CD14-positive monocyte (primary cell): Measurements from ENCODE around the gene CASP3. TPM values are rescaled to one million over a fixed set of nuclear protein-coding genes. Genes with fewer than 3 reads are reported as not detected.

Experiments used
- DNase-seq, 3 donors: peaks; one replicate each; pipeline ENCODE4 v3.0.0-alpha.2; 2011 to 2022
- H2AFZ ChIP-seq: 2 replicates; pipeline ENCODE4 v1.6.0; 2012; ENCODE audit warnings: mild to moderate bottlenecking, low read depth, low read length, inconsistent platforms; ENCODE audit not compliant: insufficient read depth, poor library complexity, severe bottlenecking
- H3K27ac ChIP-seq, 2 donors: 1 replicate in 1 of 2; 2 replicates in 1 of 2; pipeline ENCODE4 v1.5.1; 2012 to 2013; ENCODE audit warnings: low read length in 2 of 2, control low read depth in 1 of 2, inconsistent platforms in 1 of 2, low read depth in 1 of 2, mild to moderate bottlenecking in 1 of 2
- H3K27me3 ChIP-seq, 2 donors: one replicate each; pipeline versions ENCODE4 v1.6.0 to v1.6.1; 2011 to 2013; ENCODE audit warnings: low read length in 2 of 2; ENCODE audit not compliant: control insufficient read depth in 2 of 2, insufficient read depth in 2 of 2
- H3K36me3 ChIP-seq, 2 donors: replicated peaks in 1 of 2; 1 replicate in 1 of 2; 2 replicates in 1 of 2; pipeline versions ENCODE4 v1.5.1 to v1.6.1; 2012 to 2013; ENCODE audit warnings: low read length in 2 of 2, control low read depth in 1 of 2, inconsistent platforms in 1 of 2, mild to moderate bottlenecking in 1 of 2; ENCODE audit not compliant: insufficient read depth in 2 of 2, control insufficient read depth in 1 of 2
- H3K4me1 ChIP-seq, 2 donors: 1 replicate in 1 of 2; 2 replicates in 1 of 2; pipeline versions ENCODE4 v1.5.1 to v1.6.1; 2012 to 2013; ENCODE audit warnings: low read length in 2 of 2, control low read depth in 1 of 2, inconsistent platforms in 1 of 2, mild to moderate bottlenecking in 1 of 2, moderate library complexity in 1 of 2; ENCODE audit not compliant: insufficient read depth in 2 of 2, control insufficient read depth in 1 of 2
- H3K4me2 ChIP-seq: replicated peaks from 2 replicates; pipeline ENCODE3; 2012; ENCODE audit warnings: low read length, moderate library complexity, mild to moderate bottlenecking; ENCODE audit not compliant: poor library complexity, severe bottlenecking; ENCODE audit errors: extremely low read depth
- H3K4me3 ChIP-seq, 3 experiments: fragments of 200-600 bp in 1 of 3; sonication (generic) in 1 of 3; replicated peaks in 1 of 3; 1 replicate in 2 of 3; 2 replicates in 1 of 3; pipeline ENCODE4 v1.5.1; 2011 to 2013; ENCODE audit warnings: low read length in 3 of 3, mild to moderate bottlenecking in 3 of 3, control low read depth in 2 of 3, low read depth in 2 of 3, inconsistent platforms in 1 of 3, moderate library complexity in 1 of 3
- H3K79me2 ChIP-seq: 2 replicates; pipeline ENCODE4 v1.6.0; 2012; ENCODE audit warnings: mild to moderate bottlenecking, control low read depth, inconsistent platforms, low read length, moderate library complexity; ENCODE audit not compliant: insufficient read depth
- H3K9ac ChIP-seq: 2 replicates; pipeline ENCODE4 v1.6.0; 2017; ENCODE audit warnings: low read length, mild to moderate bottlenecking; ENCODE audit not compliant: insufficient read depth, poor library complexity, severe bottlenecking
- H3K9me3 ChIP-seq, 2 donors: replicated peaks in 1 of 2; 1 replicate in 1 of 2; 2 replicates in 1 of 2; pipeline versions ENCODE4 v1.5.1 to v1.6.1; 2012 to 2013; ENCODE audit warnings: low read length in 2 of 2, control low read depth in 1 of 2; ENCODE audit not compliant: control insufficient read depth in 1 of 2, insufficient read depth in 1 of 2
- H4K20me1 ChIP-seq: 2 replicates; pipeline ENCODE4 v1.6.0; 2012; ENCODE audit warnings: mild to moderate bottlenecking, low read length, control low read depth, moderate library complexity; ENCODE audit not compliant: insufficient read depth
- H3K27ac Mint-ChIP-seq, 7 donors: one replicate each; pipeline ENCODE4 v1.8.0; 2020; ENCODE audit warnings: mild to moderate bottlenecking in 7 of 7, mixed read lengths in 7 of 7, moderate library complexity in 6 of 7, inconsistent platforms in 2 of 7
- H3K27me3 Mint-ChIP-seq, 3 donors: one replicate each; pipeline ENCODE4 v1.8.0; 2021 to 2022; ENCODE audit warnings: low read depth in 3 of 3, mild to moderate bottlenecking in 3 of 3, mixed read lengths in 3 of 3, moderate library complexity in 3 of 3, inconsistent platforms in 1 of 3
- H3K36me3 Mint-ChIP-seq, 2 donors: one replicate each; pipeline ENCODE4 v1.8.0; 2020; ENCODE audit warnings: mixed read lengths in 2 of 2, inconsistent platforms in 1 of 2, mild to moderate bottlenecking in 1 of 2
- H3K4me1 Mint-ChIP-seq: one replicate; pipeline ENCODE4 v1.8.0; 2020; ENCODE audit warnings: mild to moderate bottlenecking, mixed read lengths
- H3K4me3 Mint-ChIP-seq, 2 donors: one replicate each; pipeline ENCODE4 v1.8.0; 2020; ENCODE audit warnings: mild to moderate bottlenecking in 2 of 2, mixed read lengths in 2 of 2, moderate library complexity in 1 of 2
- H3K9me3 Mint-ChIP-seq, 7 donors: one replicate each; pipeline ENCODE4 v1.8.0; 2020 to 2022; ENCODE audit warnings: mixed read lengths in 7 of 7, mild to moderate bottlenecking in 6 of 7, moderate library complexity in 6 of 7, inconsistent platforms in 2 of 7
- WGBS: methylation state at CpG from one replicate; pipeline ENCODE4 v1.1.5; 2013; ENCODE audit warnings: missing lambda C conversion rate; ENCODE audit not compliant: insufficient coverage; 5-methylcytosine and 5-hydroxymethylcytosine counted together
- intact Hi-C, 2 donors: fragments of 100-400 bp; cut with micrococcal nuclease; formaldehyde crosslinking; loops; one replicate each; pipeline versions ENCODE4 v1.15.0 to v1.15.1; 2023
- polyA plus RNA-seq, 3 donors: library from polyadenylated mRNA; depleted of rRNA in 1 of 3; unstranded in 2 of 3; stranded (reverse) in 1 of 3; fragments of 300-500 nt in 2 of 3; fragments of >200 nt in 1 of 3; fragmentation: Illumina TruSeq in 2 of 3; gene quantifications; 1 replicate in 2 of 3; 2 replicates in 1 of 3; pipeline ENCODE4 v1.2.3, GENCODE V29; 2012 to 2021
- TF ChIP-seq, protein P1 (sequence below): fragments of 200-600 bp; IDR thresholded peaks from one replicate; pipeline ENCODE4 v1.8.0; 2022; ENCODE audit warnings: antibody characterized with exemption, mild to moderate bottlenecking

CASP3 gene
- polyA plus RNA-seq, 3 donors: 6.7 to 11.3 (median 11.1) TPM

DNA sequence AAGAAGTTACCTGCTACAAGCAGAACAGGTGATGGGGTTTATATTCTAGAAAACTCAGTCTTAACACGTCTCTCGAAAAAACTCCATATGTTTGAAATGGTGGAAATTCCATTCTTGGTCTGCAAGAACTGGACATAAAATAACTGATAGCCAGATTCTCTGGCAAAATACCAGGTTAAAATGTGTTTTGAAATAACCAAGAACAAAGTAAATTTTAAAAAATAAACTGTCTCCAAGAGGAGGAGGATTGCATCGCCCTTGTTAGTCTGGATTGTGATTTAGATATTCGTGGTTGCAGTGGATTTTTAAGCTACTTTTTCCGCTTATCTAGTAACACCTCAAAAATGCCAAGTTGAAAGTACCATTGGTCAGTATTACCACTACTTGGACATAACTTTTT lies 43.8 kb upstream of the CASP3 start:
- no peak overlapping the region for H2AFZ ChIP-seq
- H3K27me3 ChIP-seq: no peaks in the 10 kb centered on the region
- peaks cover 21 to 58% of the 10 kb centered on the region in 2 donors for H3K36me3 ChIP-seq
- no peaks in the 10 kb centered on the region for H3K9me3 ChIP-seq
- Mint-ChIP-seq H3K27me3 (no peaks in the 10 kb centered on the region), H3K9me3 (no peaks in the 10 kb centered on the region), H3K36me3 (peaks cover 56 to 61% of the 10 kb centered on the region in 2 donors), H3K4me3 (no peak overlapping the region), H3K27ac (peak overlapping the region in 1 of 7 donors; percentile 21), H3K4me1 (peaks cover 5% of the 10 kb centered on the region)
- H3K79me2 ChIP-seq: no peaks in the 10 kb centered on the region
- TF ChIP-seq, protein P1, sequence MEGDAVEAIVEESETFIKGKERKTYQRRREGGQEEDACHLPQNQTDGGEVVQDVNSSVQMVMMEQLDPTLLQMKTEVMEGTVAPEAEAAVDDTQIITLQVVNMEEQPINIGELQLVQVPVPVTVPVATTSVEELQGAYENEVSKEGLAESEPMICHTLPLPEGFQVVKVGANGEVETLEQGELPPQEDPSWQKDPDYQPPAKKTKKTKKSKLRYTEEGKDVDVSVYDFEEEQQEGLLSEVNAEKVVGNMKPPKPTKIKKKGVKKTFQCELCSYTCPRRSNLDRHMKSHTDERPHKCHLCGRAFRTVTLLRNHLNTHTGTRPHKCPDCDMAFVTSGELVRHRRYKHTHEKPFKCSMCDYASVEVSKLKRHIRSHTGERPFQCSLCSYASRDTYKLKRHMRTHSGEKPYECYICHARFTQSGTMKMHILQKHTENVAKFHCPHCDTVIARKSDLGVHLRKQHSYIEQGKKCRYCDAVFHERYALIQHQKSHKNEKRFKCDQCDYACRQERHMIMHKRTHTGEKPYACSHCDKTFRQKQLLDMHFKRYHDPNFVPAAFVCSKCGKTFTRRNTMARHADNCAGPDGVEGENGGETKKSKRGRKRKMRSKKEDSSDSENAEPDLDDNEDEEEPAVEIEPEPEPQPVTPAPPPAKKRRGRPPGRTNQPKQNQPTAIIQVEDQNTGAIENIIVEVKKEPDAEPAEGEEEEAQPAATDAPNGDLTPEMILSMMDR: no peak
- H3K4me2 ChIP-seq: no peak overlapping the region
- DNase-seq: no peak
- no peak overlapping the region for H3K27ac ChIP-seq
- H3K4me1 ChIP-seq: no peaks in the 10 kb centered on the region
- intact Hi-C loops: no loop called here
- no CpG with 5 or more reads among the region's 5 CpGs for whole genome bisulfite sequencing
- H3K4me3 ChIP-seq: no peak overlapping the region
- H3K9ac ChIP-seq: no peak overlapping the region
- no peaks in the 10 kb centered on the region for H4K20me1 ChIP-seq

DNA sequence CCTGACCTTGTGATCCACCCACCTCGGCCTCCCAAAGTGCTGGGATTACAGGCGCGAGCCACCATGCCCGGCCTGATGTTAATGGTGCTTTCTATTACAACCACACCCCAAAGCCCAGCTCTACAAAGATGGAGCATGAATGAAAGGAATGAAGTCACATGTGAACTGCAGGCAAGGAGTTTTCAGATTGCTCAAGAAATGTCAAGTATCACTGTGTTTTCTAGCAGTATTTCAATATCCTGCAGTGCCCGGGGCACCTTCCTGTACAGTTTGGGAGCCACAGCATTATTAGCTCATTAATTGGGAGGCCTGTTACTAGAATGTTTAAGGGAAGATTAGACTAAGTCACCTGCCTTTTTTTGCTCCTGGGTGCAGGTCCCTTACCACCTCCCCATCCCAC lies 40.4 kb upstream of the CASP3 start:
- Mint-ChIP-seq H3K4me3 (no peak overlapping the region), H3K9me3 (no peaks in the 10 kb centered on the region), H3K27ac (peak overlapping the region in 1 of 7 donors; percentile 57), H3K36me3 (peaks cover 47 to 52% of the 10 kb centered on the region in 2 donors), H3K27me3 (no peaks in the 10 kb centered on the region), H3K4me1 (peaks cover 13% of the 10 kb centered on the region)
- Histone ChIP-seq H3K36me3 (peaks cover 14 to 27% of the 10 kb centered on the region in 2 donors), H3K9me3 (no peaks in the 10 kb centered on the region), H3K4me1 (peaks cover 8 to 11% of the 10 kb centered on the region in 2 donors), H4K20me1 (no peaks in the 10 kb centered on the region), H3K27me3 (no peaks in the 10 kb centered on the region), H3K4me2 (no peak overlapping the region), H3K79me2 (no peaks in the 10 kb centered on the region), H2AFZ (no peak overlapping the region), H3K9ac (no peak overlapping the region), H3K27ac (no peak overlapping the region), H3K4me3 (no peak overlapping the region)
- WGBS: no CpG with 5 or more reads among the region's 5 CpGs
- TF ChIP-seq, protein P1: no peak
- intact Hi-C loops: no loop called here
- DNase-seq: no peak
